ENCODE measurements around the gene CYP8B1.

- TF ChIP-seq CTCF (optimal IDR thresholded peaks at IDR 0.05 in 1 of 3, IDR thresholded peaks at IDR 0.05 in 1 of 3, conservative IDR thresholded peaks at IDR 0.05 in 1 of 3; ENCODE audit: extremely low read depth in 1 of 3, insufficient read depth in 2 of 3, low read length in 3 of 3) (no peak), EZH2 (IDR thresholded peaks at IDR 0.05; ENCODE audit: low read length) (no peak)
Observed at GRCh38 chr3:42855547-42856380, 19.9 kb downstream of the CYP8B1 start.

All from keratinocyte (primary cell).